Smooth muscle cell (in vitro differentiated cells): Measurements from ENCODE around the gene MAP2. TPM values are rescaled to one million over a fixed set of nuclear protein-coding genes. Genes with fewer than 3 reads are reported as not detected.

Experiments
- DNase-seq: peaks from one replicate; lab custom pipeline; 2025; ENCODE audit not compliant: unreplicated experiment; lab: John Stamatoyannopoulos, UW
- H2AFZ ChIP-seq: fragments of 200-600 bp; sonication (generic); 2 replicates; pipeline ENCODE4 v1.6.0; 2016; ENCODE audit warnings: antibody characterized with exemption, low read depth, mild to moderate bottlenecking
- H3F3A ChIP-seq: fragments of 200-600 bp; sonication (generic); 2 replicates; pipeline ENCODE4 v1.6.0; 2017; ENCODE audit warnings: antibody characterized with exemption, low read depth
- H3K27ac ChIP-seq: fragments of 200-600 bp; sonication (generic); 2 replicates; pipeline ENCODE4 v1.5.1; 2016; ENCODE audit warnings: low read depth, mild to moderate bottlenecking
- H3K27me3 ChIP-seq: fragments of 200-600 bp; sonication (generic); 2 replicates; pipeline ENCODE4 v1.6.1; 2016; ENCODE audit warnings: low read depth, mild to moderate bottlenecking
- H3K36me3 ChIP-seq: fragments of 200-600 bp; sonication (generic); 2 replicates; pipeline ENCODE4 v1.5.1; 2016; ENCODE audit warnings: low read depth
- H3K4me1 ChIP-seq: fragments of 200-600 bp; sonication (generic); 2 replicates; pipeline ENCODE4 v1.5.1; 2016; ENCODE audit warnings: low read depth
- H3K4me2 ChIP-seq: fragments of 200-600 bp; sonication (generic); 2 replicates; pipeline ENCODE4 v1.6.0; 2016; ENCODE audit warnings: mild to moderate bottlenecking
- H3K4me3 ChIP-seq: fragments of 200-600 bp; sonication (generic); 2 replicates; pipeline ENCODE4 v1.5.1; 2016; ENCODE audit warnings: mild to moderate bottlenecking
- H3K79me2 ChIP-seq: fragments of 200-600 bp; sonication (generic); 2 replicates; pipeline ENCODE4 v1.6.0; 2016; ENCODE audit warnings: low read depth, mild to moderate bottlenecking
- H3K9ac ChIP-seq: fragments of 200-600 bp; sonication (generic); 2 replicates; pipeline ENCODE4 v1.6.0; 2016; ENCODE audit warnings: low read depth
- H3K9me3 ChIP-seq: fragments of 200-600 bp; sonication (generic); replicated peaks from 2 replicates; pipeline ENCODE4 v1.5.1; 2016; ENCODE audit warnings: low read depth
- H4K20me1 ChIP-seq: fragments of 200-600 bp; sonication (generic); 2 replicates; pipeline ENCODE4 v1.6.0; 2016; ENCODE audit warnings: low read depth
- CTCF ChIP-seq: fragments of 200-600 bp; sonication (generic); IDR thresholded peaks from 2 replicates; pipeline ENCODE4 v1.5.1; 2017; ENCODE audit warnings: borderline replicate concordance, mild to moderate bottlenecking, antibody characterized with exemption; ENCODE audit not compliant: insufficient read depth, poor library complexity, severe bottlenecking
- WGBS: methylation state at CpG from one replicate; pipeline ENCODE4 v1.1.7; 2016; ENCODE audit warnings: low lambda C conversion rate; 5-methylcytosine and 5-hydroxymethylcytosine counted together
- polyA plus RNA-seq: library from polyadenylated mRNA; unstranded; fragments of >200 nt; fragmentation: Nextera tagmentation; extraction: Ambion mirVana; gene quantifications from 2 replicates; pipeline ENCODE4 v1.2.1, GENCODE V29; 2016
- small RNA-seq: library from RNA; depleted of rRNA; stranded (forward); fragments of <200 nt; gene quantifications from one replicate; pipeline ENCODE3, GENCODE V24; 2014
- total RNA-seq: library from RNA; depleted of rRNA; stranded (reverse); fragments of >200 nt; gene quantifications from 2 replicates; pipeline ENCODE4 v1.2.3, GENCODE V29; 2014

MAP2 gene
- total and polyA plus RNA-seq, 2 experiments from 2014 or later = 1.8 to 18.7 TPM

- Histone ChIP-seq H3K36me3 (no peaks in the 10 kb centered on the region), H3K79me2 (no peaks in the 10 kb centered on the region), H3K4me2 (peak within 1 kb of the TSS; percentile 96), H3K27ac (no peak within 1 kb of the TSS), H3F3A (no peaks in the 10 kb centered on the region), H2AFZ (no peak within 1 kb of the TSS), H4K20me1 (no peaks in the 10 kb centered on the region), H3K27me3 (peaks cover 58% of the 10 kb centered on the region), H3K9ac (no peak within 1 kb of the TSS), H3K4me3 (peak within 1 kb of the TSS; percentile 55), H3K9me3 (no peaks in the 10 kb centered on the region), H3K4me1 (peaks cover 3% of the 10 kb centered on the region)
- WGBS = 3% methylated on average over 44 of the region's 73 CpGs
- peak; percentile 52 for DNase-seq
- TF ChIP-seq CTCF = no peak
Observed at GRCh38 chr2:209771474-209772289, 347.8 kb downstream of the MAP2 start, which contains the start of gene UNC80. UNC80 (plus strand) TSS chr2:209771832; CDS start chr2:209772073, 241 bp downstream.

- H3K4me3 ChIP-seq = peak overlapping the region; percentile 55
Observed at GRCh38 chr2:209772290-209772685, 348.4 kb downstream of the MAP2 start.

GRCh38 chr2:209773377-209773776 is 349.5 kb downstream of the MAP2 start:
- Histone ChIP-seq H4K20me1 (no peaks in the 10 kb centered on the region), H3K4me2 (no peak overlapping the region), H3K27ac (no peak overlapping the region), H3K4me1 (peaks cover 3% of the 10 kb centered on the region), H3K4me3 (no peak overlapping the region), H3K27me3 (peaks cover 58% of the 10 kb centered on the region), H3K9ac (no peak overlapping the region), H3K9me3 (no peaks in the 10 kb centered on the region), H3K79me2 (no peaks in the 10 kb centered on the region), H3F3A (no peaks in the 10 kb centered on the region), H3K36me3 (no peaks in the 10 kb centered on the region), H2AFZ (no peak overlapping the region)
- no peak for DNase-seq
- TF ChIP-seq CTCF = no peak
- 65% methylated on average over 3 of the region's 3 CpGs for WGBS

More at GRCh38 chr2:209772290-209772685, 348.4 kb downstream of the MAP2 start:
- H3K9me3 ChIP-seq = no peaks in the 10 kb centered on the region
- TF ChIP-seq CTCF = no peak
- H4K20me1 ChIP-seq = no peaks in the 10 kb centered on the region
- H3K27ac ChIP-seq = no peak overlapping the region
- WGBS = 28% methylated on average over 8 of the region's 8 CpGs
- no peak overlapping the region for H3K9ac ChIP-seq
- peaks cover 58% of the 10 kb centered on the region for H3K27me3 ChIP-seq
- H3K4me2 ChIP-seq = peak overlapping the region; percentile 96
- peaks cover 3% of the 10 kb centered on the region for H3K4me1 ChIP-seq
- H3F3A ChIP-seq = no peaks in the 10 kb centered on the region
- DNase-seq = no peak
- no peaks in the 10 kb centered on the region for H3K79me2 ChIP-seq
- no peaks in the 10 kb centered on the region for H3K36me3 ChIP-seq
- no peak overlapping the region for H2AFZ ChIP-seq

Small RNAs within 50 kb of the gene (small RNA-seq; reads per million reads assigned to genes)
- not detected for gene RNA5SP118
